Measurements from ENCODE around the gene MYO5A.

Gene MYO5A

DNA sequence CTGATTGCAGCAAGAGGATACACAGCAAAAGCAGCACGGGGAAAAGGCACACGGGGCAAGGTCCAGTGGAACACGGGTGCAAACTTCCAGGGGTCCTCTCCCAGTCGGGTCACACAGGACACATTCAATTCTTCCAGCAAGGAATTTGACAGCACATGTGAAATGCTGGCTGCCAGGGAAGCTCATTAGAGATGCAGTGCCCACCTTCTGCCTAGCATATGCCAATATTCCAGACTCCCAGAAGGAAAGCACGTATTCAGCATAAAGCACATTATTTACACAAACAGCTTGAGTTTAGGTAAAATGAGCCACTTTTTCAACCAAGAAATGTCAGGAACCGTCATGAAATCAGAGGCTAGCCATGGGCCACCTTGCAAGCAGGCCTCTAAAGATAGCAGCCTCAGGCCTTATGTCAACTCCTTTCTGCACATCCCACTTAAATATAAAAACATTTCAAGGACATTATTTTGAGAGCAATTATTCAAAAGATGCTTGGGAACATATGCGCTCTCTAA lies 252.4 kb downstream of the MYO5A start:
- in situ Hi-C loops (cut with MboI; ENCODE audit: low sequenced_read_pairs), result no loop called here

DNA sequence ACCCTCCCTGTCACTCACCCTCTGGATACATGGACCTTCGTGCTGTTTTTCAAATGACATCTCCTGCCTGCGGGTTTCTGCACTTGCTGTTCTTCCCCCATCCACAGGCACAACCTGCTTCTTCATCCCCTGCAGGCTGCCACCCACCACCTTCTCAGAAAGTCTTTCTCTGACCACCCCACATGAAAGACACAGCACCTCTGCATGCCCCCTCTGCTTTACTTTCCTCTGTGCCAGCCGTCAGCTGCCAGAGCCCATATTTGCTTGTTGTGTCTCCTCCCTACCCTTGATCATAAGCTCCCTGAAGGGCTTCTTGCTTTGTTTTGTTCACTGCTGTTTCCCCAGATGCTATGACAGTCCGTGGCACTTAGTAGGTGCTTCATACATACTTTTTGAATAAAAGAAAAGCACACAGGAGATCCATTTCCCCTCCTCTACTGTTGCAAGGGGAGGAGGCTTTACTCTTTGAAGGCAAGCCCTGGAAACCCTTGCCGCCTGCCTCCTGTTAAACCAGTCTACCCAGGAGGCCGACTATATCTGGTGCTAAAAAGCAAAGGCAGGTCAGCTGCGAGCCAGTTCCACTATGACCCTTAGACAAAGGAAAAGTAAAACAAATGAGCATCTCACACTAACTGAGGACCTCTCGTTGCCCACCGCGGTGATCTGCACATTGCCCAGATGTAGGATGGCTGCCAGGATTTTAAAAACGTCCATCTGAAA lies 265.0 kb downstream of the MYO5A start:
- in situ Hi-C loops (cut with MboI; ENCODE audit: low sequenced_read_pairs), result no loop called here

DNA sequence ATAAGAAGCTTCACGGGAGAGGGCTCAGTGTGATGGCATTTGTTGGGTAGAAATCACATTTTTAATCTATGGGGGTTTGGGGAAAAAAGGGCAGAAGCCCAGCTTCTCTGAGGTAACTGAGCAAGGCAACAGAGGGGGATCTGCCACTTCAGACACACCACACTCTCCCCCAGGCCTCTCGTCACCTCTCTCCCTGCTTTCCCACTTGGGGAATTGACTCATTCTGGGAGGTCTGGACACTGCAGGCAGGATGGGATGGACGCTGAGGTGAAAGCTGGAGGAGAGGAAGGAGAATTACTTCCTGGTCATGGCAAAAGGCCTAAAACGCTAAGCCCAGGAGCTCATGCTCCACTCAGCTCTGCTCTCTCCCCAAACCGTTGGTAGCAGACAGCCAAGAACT lies 266.3 kb downstream of the MYO5A start:
- in situ Hi-C loops (cut with MboI; ENCODE audit: low sequenced_read_pairs), result no loop called here

- in situ Hi-C loops (cut with MboI; ENCODE audit: low sequenced_read_pairs), result no loop called here
Observed at GRCh38 chr15:52261498-52262242, 267.0 kb downstream of the MYO5A start.

- in situ Hi-C loops (cut with MboI; ENCODE audit: low sequenced_read_pairs), result no loop called here
Observed at GRCh38 chr15:52261026-52261425, 267.7 kb downstream of the MYO5A start.

DNA sequence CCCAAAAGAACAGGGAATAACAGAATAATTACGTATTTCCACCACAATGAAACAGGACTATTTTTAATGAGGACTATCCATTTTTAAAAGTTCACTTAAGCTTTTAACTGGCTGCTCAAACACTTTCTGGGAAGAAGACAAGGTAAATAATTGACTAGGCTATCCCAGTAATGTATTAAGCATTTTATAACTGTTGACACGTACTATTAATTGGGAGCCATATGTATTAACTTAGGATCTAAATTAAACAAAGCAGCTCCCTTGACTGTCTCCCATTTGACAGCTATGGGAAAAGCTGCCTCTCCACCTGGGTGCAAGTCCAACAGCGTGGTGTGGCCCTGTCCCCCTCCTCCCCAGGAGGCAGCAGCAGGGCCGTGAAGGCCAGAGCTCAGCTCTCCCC lies 269.2 kb downstream of the MYO5A start:
- in situ Hi-C loops (cut with MboI; ENCODE audit: low sequenced_read_pairs), result no loop called here

- in situ Hi-C loops (cut with MboI; ENCODE audit: low sequenced_read_pairs), result no loop called here
Observed at GRCh38 chr15:52258461-52258860, 270.2 kb downstream of the MYO5A start.

- in situ Hi-C loops (cut with MboI; ENCODE audit: low sequenced_read_pairs), result no loop called here
Observed at GRCh38 chr15:52257734-52258062, 271.0 kb downstream of the MYO5A start.

Measured in hTERT RPE-1 (cell line).